Neutrophil (primary cell): ENCODE results near the gene ACOT13.
A peak's percentile ranks its signal among the peaks of the same experiment; 100 is the strongest.
"Not testable (repeated sequence)": the region's sequence is repeated elsewhere in the genome, so short reads cannot be mapped to it uniquely, and the experiment has no call there.

Experiments
- H3K27ac ChIP-seq: fragments of 200-600 bp; sonication (generic); 2 replicates; pipeline ENCODE4 v1.5.1; 2016; ENCODE audit warnings: mild to moderate bottlenecking, moderate library complexity
- H3K27me3 ChIP-seq: fragments of 200-600 bp; sonication (generic); 2 replicates; pipeline ENCODE4 v1.6.0; 2016; ENCODE audit warnings: mild to moderate bottlenecking
- H3K36me3 ChIP-seq: fragments of 200-600 bp; sonication (generic); 2 replicates; pipeline ENCODE4 v1.5.1; 2017
- H3K4me1 ChIP-seq, 2 experiments: fragments of 200-600 bp in 1 of 2; sonication (generic) in 1 of 2; 1 replicate in 1 of 2; 2 replicates in 1 of 2; pipeline versions ENCODE4 v1.5.1 to v1.6.1; 2013 to 2016; ENCODE audit warnings: low read depth in 1 of 2, low read length in 1 of 2, mild to moderate bottlenecking in 1 of 2, moderate library complexity in 1 of 2; ENCODE audit not compliant: control insufficient read depth in 1 of 2, insufficient read depth in 1 of 2
- H3K4me3 ChIP-seq, 2 experiments: fragments of 200-600 bp in 1 of 2; sonication (generic) in 1 of 2; 1 replicate in 1 of 2; 2 replicates in 1 of 2; pipeline ENCODE4 v1.5.1; 2013 to 2016; ENCODE audit warnings: low read depth in 1 of 2, low read length in 1 of 2, mild to moderate bottlenecking in 1 of 2, moderate library complexity in 1 of 2
- H3K9me3 ChIP-seq: fragments of 200-600 bp; sonication (generic); 2 replicates; pipeline ENCODE4 v1.5.1; 2016
- TF ChIP-seq, protein P1 (sequence below): fragments of 200-600 bp; sonication (generic); IDR thresholded peaks from 2 replicates; pipeline ENCODE4 v1.5.1; 2016; ENCODE audit warnings: antibody characterized with exemption

The ACOT13 gene

DNA sequence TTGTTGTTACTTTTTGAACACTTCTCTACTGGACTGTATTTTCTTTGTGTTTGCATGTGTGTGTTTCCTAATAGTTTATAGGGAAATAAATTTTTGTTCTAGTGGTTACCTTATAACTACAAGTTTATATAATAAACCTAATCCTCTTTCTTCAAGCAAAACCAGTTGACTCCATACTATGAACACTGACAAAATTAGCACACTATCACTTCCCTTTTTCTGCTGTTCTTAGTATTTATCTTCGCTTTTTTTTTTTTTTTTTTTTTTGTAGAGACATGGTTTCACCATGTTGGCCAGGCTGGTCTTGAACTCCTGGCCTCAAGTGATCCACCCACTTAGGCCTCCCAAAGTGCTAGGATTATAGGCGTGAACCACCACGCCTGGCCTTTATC, 77.1 kb downstream of the ACOT13 start:
- Histone ChIP-seq H3K27ac (no peak overlapping the region), H3K36me3 (no peaks in the 10 kb centered on the region), H3K4me1 (peaks cover 2 to 3% of the 10 kb centered on the region in 2 experiments), H3K27me3 (no peaks in the 10 kb centered on the region), H3K9me3 (no peaks in the 10 kb centered on the region), H3K4me3 (no peak overlapping the region)
- TF ChIP-seq, protein P1, sequence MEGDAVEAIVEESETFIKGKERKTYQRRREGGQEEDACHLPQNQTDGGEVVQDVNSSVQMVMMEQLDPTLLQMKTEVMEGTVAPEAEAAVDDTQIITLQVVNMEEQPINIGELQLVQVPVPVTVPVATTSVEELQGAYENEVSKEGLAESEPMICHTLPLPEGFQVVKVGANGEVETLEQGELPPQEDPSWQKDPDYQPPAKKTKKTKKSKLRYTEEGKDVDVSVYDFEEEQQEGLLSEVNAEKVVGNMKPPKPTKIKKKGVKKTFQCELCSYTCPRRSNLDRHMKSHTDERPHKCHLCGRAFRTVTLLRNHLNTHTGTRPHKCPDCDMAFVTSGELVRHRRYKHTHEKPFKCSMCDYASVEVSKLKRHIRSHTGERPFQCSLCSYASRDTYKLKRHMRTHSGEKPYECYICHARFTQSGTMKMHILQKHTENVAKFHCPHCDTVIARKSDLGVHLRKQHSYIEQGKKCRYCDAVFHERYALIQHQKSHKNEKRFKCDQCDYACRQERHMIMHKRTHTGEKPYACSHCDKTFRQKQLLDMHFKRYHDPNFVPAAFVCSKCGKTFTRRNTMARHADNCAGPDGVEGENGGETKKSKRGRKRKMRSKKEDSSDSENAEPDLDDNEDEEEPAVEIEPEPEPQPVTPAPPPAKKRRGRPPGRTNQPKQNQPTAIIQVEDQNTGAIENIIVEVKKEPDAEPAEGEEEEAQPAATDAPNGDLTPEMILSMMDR, result no peak

DNA sequence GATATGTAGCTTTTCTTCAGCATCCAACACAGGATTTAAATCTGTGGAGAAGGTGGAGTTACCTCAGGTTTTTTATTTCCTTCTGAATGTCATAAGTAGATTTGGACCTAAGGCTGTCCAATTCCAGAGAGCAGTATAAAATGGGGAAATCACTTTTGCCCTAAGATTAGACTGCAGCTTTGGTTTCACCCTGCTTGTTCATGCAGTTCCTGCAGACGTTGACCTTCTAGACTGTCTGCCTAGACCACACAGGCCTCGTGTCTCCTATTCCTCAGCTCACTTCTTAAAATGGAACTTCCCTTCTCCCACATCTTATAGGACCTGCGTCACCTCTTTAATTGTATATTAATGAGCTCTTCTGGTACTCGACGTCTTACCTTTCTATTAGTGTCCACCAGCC, 78.0 kb downstream of the ACOT13 start:
- H3K9me3 ChIP-seq, result no peaks in the 10 kb centered on the region
- H3K4me3 ChIP-seq, result no peak overlapping the region
- no peak overlapping the region for H3K27ac ChIP-seq
- TF ChIP-seq, protein P1, result no peak
- peaks cover 10 to 11% of the 10 kb centered on the region in 2 experiments for H3K4me1 ChIP-seq
- H3K36me3 ChIP-seq, result no peaks in the 10 kb centered on the region
- H3K27me3 ChIP-seq, result no peaks in the 10 kb centered on the region

DNA sequence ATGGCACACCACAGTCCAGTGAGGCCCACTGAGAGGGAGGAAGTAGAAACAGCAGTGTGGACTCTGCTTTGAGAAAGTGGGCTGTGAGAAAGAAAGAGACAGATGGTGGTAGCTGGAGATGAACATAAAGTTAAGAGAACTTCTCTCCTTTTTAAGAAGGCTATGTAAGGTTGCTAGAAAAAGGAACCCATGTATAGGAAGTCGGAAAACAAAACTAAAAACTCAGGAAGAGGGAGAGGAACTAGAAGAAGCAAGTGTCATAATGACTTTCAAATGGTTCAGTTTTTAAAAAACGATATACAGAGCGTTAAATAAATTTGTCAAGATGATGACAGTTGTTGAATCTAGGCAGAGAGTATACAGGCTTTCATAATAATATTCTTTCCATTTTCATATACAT, 82.4 kb downstream of the ACOT13 start:
- TF ChIP-seq, protein P1, result no peak
- Histone ChIP-seq H3K27me3 (no peaks in the 10 kb centered on the region), H3K9me3 (no peaks in the 10 kb centered on the region), H3K4me1 (peaks cover 11 to 13% of the 10 kb centered on the region in 2 experiments), H3K36me3 (no peaks in the 10 kb centered on the region), H3K27ac (peak overlapping the region; percentile 88), H3K4me3 (no peak overlapping the region)

DNA sequence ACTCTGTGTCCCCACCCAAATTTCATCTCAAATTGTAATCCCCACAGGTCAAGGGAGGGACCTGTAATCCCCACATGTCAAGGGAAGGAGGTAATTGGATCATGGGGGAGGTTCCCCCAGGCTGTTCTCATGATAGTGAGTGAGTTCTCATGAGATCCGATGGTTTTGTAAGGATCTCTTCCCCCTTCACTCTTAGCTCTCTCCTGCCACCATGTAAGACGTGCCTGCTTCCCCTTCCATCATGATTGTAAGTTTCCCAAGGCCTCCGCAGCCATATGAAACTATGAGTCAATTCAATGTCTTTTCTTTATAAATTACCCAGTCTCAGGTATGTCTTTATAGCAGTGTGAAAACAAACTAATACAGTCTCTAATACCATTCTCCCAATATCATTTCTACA, 84.0 kb downstream of the ACOT13 start:
- not testable (repeated sequence) for H3K27ac ChIP-seq, H3K4me3 ChIP-seq, H3K27me3 ChIP-seq, H3K9me3 ChIP-seq, H3K36me3 ChIP-seq
- H3K4me1 ChIP-seq, result peaks cover 11 to 13% of the 10 kb centered on the region in 2 experiments

DNA sequence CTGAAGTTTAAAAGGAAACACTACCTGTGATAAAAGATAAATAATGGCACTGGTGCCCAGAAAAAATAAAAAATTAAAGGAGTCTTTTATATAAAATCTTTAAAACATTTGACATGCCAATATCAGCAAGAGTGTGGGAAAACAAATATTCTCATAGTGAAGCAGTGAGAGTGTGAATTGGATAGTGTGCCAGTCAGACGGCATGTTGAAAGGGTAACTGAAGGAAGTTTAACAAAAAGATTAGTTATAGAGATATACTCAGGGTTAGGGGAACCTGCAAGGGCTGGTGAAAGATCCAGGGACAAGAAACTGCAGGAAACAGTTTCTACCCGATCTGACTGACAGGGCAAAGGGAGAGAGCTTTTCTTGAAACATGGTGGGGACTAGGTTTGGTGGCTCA, 85.6 kb downstream of the ACOT13 start:
- TF ChIP-seq, protein P1, result no peak
- H3K36me3 ChIP-seq, result no peaks in the 10 kb centered on the region
- H3K27ac ChIP-seq, result no peak overlapping the region
- no peaks in the 10 kb centered on the region for H3K9me3 ChIP-seq
- H3K27me3 ChIP-seq, result no peaks in the 10 kb centered on the region
- H3K4me1 ChIP-seq, result peaks cover 11 to 18% of the 10 kb centered on the region in 2 experiments
- H3K4me3 ChIP-seq, result no peak overlapping the region

DNA sequence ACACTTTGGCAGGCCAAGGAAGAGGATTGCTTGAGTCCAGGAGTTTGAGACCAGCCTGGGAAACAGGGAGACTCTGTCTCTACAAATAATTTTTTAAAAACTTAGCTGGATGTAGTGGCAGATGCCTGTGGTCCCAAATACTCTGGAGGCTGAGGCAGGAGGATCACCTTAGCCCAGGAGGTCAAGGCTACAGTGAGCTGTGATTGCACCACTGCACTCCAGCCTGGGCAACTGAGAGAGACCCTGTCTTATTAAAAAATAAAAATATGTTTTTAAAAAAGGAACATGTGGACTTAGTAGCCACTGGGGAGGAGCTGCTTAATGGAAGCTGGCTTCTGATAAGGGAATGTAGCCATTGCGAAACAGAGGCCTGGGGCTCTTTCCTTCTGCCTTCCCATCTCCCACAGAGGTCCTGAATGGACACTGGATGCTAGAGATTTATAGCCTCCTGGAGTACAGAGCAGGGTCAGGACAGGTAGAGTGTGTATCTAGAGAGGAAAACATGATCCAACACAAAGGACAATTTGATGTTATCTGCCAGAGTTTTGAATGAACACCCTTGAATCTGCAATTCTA, 86.1 kb downstream of the ACOT13 start:
- TF ChIP-seq, protein P1, result no peak
- Histone ChIP-seq H3K27ac (no peak overlapping the region), H3K4me3 (no peak overlapping the region)

More for the DNA sequence above, 86.1 kb downstream of the ACOT13 start:
- Histone ChIP-seq H3K27me3 (no peaks in the 10 kb centered on the region), H3K4me1 (peaks cover 11 to 18% of the 10 kb centered on the region in 2 experiments), H3K36me3 (no peaks in the 10 kb centered on the region), H3K9me3 (no peaks in the 10 kb centered on the region)
